ENCODE results near the gene CLDN6. TPM values are rescaled to one million over a fixed set of nuclear protein-coding genes. Genes with fewer than 3 reads are reported as not detected.
A peak's percentile ranks its signal among the peaks of the same experiment; 100 is the strongest.

The CLDN6 gene
- total RNA-seq, 1 donor from 2014 or later: not detected

- H3K4me1 Mint-ChIP-seq (ENCODE audit: low read depth): peaks cover 40% of the 10 kb centered on the region
- H3K4me3 Mint-ChIP-seq (ENCODE audit: low read depth): peak overlapping the region; percentile 65
- H3K27ac Mint-ChIP-seq: peak overlapping the region; percentile 58
- DNase-seq (ENCODE audit: low spot score): no peak
- intact Hi-C loops (cut with micrococcal nuclease): loop anchor here (5.0 kb wide), 1 partner anchor 120 kb away; no protein-coding TSS in a partner anchor
- peaks cover 11% of the 10 kb centered on the region for H3K36me3 Mint-ChIP-seq (ENCODE audit: low read depth)
- no peaks in the 10 kb centered on the region for H3K9me3 Mint-ChIP-seq
- peaks cover 20% of the 10 kb centered on the region for H3K27me3 Mint-ChIP-seq (ENCODE audit: low read depth)
Measured at GRCh38 chr16:3046641-3047386, 28.8 kb upstream of the CLDN6 start.

DNA sequence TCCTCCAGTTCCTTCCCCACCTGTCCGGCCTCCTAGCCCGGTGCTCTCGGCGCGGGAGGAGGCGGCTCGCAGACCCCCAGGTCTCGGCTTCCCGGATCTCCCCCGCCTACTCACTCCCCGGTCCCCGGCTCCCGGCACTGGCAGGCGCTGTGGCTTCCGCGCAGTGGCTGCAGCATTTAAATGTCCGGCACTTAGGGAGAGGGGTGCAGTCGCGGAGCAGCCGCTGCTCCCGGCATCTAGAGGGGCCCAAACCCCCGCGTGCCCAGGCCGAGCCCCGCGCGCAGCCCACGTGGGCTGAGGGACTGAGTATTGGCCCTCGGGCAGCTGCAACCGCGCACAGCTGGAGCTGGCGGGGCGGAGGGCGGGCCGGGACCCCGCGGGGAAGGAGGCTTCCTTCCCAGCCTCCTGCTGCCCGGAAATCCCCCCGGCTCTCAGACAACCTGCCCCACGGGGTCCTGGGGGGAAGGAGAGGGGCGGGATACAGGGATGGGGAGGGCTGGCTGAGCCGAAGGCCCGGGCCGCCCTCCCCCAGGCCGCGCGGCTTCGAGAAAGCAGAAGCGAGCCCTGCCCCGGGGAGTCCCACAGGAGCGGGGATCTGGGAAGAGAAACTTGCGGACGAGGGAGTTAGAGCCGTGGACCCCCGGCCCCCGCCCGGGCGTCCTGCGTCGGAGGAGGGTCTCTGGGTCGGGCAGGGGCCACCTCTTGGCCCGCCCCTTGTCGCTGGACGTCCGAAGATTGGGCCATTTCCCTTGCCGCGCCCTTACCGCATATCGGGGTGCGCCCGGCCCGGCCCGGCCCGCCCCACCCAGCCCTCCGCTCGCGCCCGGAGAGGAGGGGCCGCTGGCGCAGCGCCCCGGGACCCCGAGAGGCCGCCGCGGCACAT, 28.0 kb upstream of the CLDN6 start, which contains the start of gene MMP25:
Gene MMP25 (plus strand): TSS at position 804 of the 883 bp plus-strand sequence. CDS start 357 bp downstream, outside the sequence.
- Mint-ChIP-seq H3K36me3 (ENCODE audit: low read depth) (peaks cover 5% of the 10 kb centered on the region), H3K4me1 (ENCODE audit: low read depth) (peaks cover 33% of the 10 kb centered on the region), H3K27me3 (ENCODE audit: low read depth) (peaks cover 23% of the 10 kb centered on the region), H3K27ac (peak within 1 kb of the TSS; percentile 58), H3K9me3 (no peaks in the 10 kb centered on the region), H3K4me3 (ENCODE audit: low read depth) (peak within 1 kb of the TSS; percentile 81)
- intact Hi-C loops (cut with micrococcal nuclease): loop anchor here (2.0 to 5.0 kb wide), 2 partner anchors 15 to 121 kb away; no protein-coding TSS in a partner anchor
- DNase-seq (ENCODE audit: low spot score): no peak

DNA sequence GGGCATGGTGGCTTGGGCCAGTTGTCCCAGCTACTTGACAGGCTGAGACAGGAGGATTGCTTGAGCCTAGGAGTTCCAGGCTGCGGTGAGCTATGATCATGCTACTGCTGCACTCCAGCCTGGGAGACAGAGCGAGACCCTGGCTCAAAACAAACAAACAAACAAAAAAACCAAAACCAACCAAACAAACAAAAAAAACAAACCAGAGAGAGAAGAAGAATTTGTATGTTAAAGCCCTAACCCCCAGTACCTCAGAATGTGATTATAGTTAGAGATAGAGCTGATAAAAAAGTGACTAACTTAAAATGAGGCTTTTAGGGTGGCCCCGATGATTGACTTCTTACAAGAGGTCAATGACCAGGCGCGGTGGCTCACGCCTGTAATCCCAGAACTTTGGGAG, 26.7 kb upstream of the CLDN6 start:
- intact Hi-C loops (cut with micrococcal nuclease): loop anchor here (2.0 to 5.0 kb wide), 2 partner anchors 14 to 123 kb away; no protein-coding TSS in a partner anchor
- Mint-ChIP-seq H3K27me3 (ENCODE audit: low read depth) (peaks cover 31% of the 10 kb centered on the region), H3K36me3 (ENCODE audit: low read depth) (peaks cover 3% of the 10 kb centered on the region), H3K4me3 (ENCODE audit: low read depth) (peak overlapping the region; percentile 81), H3K9me3 (no peaks in the 10 kb centered on the region), H3K27ac (peak overlapping the region; percentile 44), H3K4me1 (ENCODE audit: low read depth) (peaks cover 23% of the 10 kb centered on the region)
- no peak for DNase-seq (ENCODE audit: low spot score)

DNA sequence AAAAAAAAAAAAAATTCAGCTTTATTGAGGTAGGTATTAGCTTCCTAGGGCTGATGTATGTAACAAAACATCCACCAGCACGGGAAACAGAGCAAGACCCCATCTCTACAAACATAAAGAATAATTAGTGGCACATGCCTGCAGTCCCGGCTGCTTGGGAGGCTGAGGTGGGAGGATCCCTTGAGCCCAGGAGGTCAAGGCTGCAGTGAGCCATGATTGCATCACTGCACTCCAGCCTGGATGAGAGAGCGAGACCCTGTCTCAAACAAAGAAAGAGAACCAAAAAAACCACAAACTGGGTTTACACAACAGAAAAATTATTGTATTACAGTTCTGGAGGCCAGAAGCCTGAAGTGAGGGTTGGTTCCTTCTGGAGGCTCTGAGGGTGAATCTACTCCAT, 24.4 kb upstream of the CLDN6 start:
- H3K36me3 Mint-ChIP-seq (ENCODE audit: low read depth): peaks cover 3% of the 10 kb centered on the region
- DNase-seq (ENCODE audit: low spot score): no peak
- H3K9me3 Mint-ChIP-seq: no peaks in the 10 kb centered on the region
- no peak overlapping the region for H3K27ac Mint-ChIP-seq
- H3K4me1 Mint-ChIP-seq (ENCODE audit: low read depth): peaks cover 7% of the 10 kb centered on the region
- H3K4me3 Mint-ChIP-seq (ENCODE audit: low read depth): no peak overlapping the region
- intact Hi-C loops (cut with micrococcal nuclease): no loop called here
- H3K27me3 Mint-ChIP-seq (ENCODE audit: low read depth): peaks cover 48% of the 10 kb centered on the region

- no peak overlapping the region for H3K4me3 Mint-ChIP-seq (ENCODE audit: low read depth)
- peaks cover under 1% of the 10 kb centered on the region for H3K4me1 Mint-ChIP-seq (ENCODE audit: low read depth)
- H3K9me3 Mint-ChIP-seq: no peaks in the 10 kb centered on the region
- no peak for DNase-seq (ENCODE audit: low spot score)
- no peak overlapping the region for H3K27ac Mint-ChIP-seq
- H3K36me3 Mint-ChIP-seq (ENCODE audit: low read depth): no peaks in the 10 kb centered on the region
- intact Hi-C loops (cut with micrococcal nuclease): no loop called here
- peaks cover 57% of the 10 kb centered on the region for H3K27me3 Mint-ChIP-seq (ENCODE audit: low read depth)
Measured at GRCh38 chr16:3038896-3039295, 20.9 kb upstream of the CLDN6 start.

DNA sequence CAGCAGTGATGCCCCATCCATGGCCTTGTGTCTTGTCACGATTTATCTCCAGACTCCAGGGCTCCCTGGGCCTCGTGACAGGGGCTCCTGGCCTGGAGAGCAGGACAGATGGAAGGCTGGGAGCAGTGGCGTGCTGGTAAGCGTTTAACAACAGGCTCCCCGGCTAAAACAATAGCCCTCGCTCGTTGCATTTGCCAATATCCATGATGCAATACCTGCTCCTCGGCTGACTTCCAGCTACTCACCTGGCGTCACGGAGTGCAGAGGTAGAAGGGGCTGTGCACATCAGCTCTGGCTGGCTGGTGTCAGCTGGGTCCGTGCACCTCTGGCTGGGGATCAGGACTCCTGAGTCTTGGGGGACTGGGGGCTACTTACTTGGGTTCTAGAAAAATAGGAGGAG, 20.3 kb upstream of the CLDN6 start:
- no peak for DNase-seq (ENCODE audit: low spot score)
- Mint-ChIP-seq H3K36me3 (ENCODE audit: low read depth) (no peaks in the 10 kb centered on the region), H3K27me3 (ENCODE audit: low read depth) (peaks cover 59% of the 10 kb centered on the region), H3K4me1 (ENCODE audit: low read depth) (peaks cover 2% of the 10 kb centered on the region), H3K4me3 (ENCODE audit: low read depth) (no peak overlapping the region), H3K9me3 (no peaks in the 10 kb centered on the region), H3K27ac (no peak overlapping the region)
- intact Hi-C loops (cut with micrococcal nuclease): no loop called here

DNA sequence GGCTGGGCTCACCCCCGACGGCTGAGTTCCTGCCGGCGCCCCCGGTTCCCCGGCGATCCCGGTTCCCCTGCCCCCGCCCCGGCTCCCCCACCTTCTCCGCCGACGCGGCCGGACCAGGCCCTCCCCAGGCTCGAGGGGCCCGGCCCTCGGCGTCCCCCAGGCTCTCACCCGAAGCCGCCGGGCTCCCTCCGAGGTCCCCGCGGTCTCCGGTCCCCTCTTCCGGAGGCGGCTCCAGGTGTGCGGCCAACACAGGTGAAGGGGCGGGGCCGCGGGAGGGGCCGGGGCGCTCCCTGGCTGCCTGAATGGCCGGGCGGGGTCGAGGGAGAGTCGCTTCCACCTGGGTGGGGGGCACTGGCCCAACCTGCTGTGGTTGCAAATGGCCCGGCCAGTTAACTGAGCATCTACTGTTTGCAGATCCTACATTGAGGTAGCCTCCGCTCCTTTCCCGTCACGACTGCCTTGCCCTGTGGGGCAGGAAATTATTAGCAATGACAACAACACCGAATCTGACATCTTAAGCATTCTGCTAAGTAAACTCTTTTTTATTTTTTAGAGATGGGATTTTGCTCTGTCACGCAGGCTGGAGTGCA, 18.8 kb upstream of the CLDN6 start, which contains the start of gene BICDL2:
Gene BICDL2 (minus strand): TSS at position 219 of the 590 bp plus-strand sequence. CDS start 1,448 bp downstream, outside the sequence.
- Mint-ChIP-seq H3K4me1 (ENCODE audit: low read depth) (peaks cover 5% of the 10 kb centered on the region), H3K4me3 (ENCODE audit: low read depth) (no peak within 1 kb of the TSS), H3K27ac (no peak within 1 kb of the TSS)

DNA sequence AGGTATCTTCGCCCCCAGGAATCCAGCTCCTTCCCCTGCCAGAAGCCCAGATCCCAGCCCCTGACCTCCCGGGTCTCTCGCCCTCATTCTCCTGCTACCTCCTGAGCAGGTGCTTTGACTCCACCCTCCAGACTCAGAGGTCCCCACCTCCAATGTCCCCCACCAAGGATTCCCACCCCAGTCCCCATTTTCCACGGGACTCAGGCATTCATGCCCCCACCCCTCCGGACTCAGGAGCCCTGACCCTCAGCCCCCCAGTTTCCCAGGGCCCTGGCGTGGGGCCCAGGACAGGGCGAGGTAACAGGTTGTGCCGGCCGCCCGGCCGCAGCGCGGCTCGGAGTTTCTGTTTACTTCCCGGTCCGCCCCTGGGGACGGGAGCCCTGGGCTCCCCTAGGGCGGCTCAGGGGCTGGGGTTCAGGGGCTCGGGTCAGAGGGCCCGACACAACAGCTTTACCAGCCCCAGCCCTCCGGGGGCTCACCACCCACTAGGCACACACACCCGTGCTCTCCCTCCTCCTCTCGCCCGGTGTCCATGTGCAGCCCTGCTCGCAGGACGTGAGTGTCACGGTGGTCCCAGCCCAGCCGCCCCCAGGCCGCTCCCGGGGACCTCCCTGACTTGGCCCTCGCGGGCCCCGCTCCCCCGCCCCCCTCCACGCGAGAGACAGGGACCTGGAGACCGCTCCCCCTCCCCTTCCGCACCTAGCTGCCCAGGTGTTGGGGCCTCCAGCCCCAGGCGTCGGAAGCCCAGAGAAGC, 18.2 kb upstream of the CLDN6 start:
- Mint-ChIP-seq H3K9me3 (no peaks in the 10 kb centered on the region), H3K27me3 (ENCODE audit: low read depth) (peaks cover 68% of the 10 kb centered on the region)

More for the DNA sequence above, 18.8 kb upstream of the CLDN6 start, which contains the start of gene BICDL2:
- no peaks in the 10 kb centered on the region for H3K36me3 Mint-ChIP-seq (ENCODE audit: low read depth)
- no peaks in the 10 kb centered on the region for H3K9me3 Mint-ChIP-seq
- H3K27me3 Mint-ChIP-seq (ENCODE audit: low read depth): peaks cover 68% of the 10 kb centered on the region
- no peak for DNase-seq (ENCODE audit: low spot score)
- intact Hi-C loops (cut with micrococcal nuclease): no loop called here

GRCh38 chr16:3035289-3035971, 17.4 kb upstream of the CLDN6 start:
- intact Hi-C loops (cut with micrococcal nuclease): no loop called here
- Mint-ChIP-seq H3K4me1 (ENCODE audit: low read depth) (peaks cover 5% of the 10 kb centered on the region), H3K36me3 (ENCODE audit: low read depth) (no peaks in the 10 kb centered on the region), H3K27me3 (ENCODE audit: low read depth) (peaks cover 65% of the 10 kb centered on the region), H3K4me3 (ENCODE audit: low read depth) (no peak overlapping the region), H3K9me3 (no peaks in the 10 kb centered on the region), H3K27ac (no peak overlapping the region)
- DNase-seq (ENCODE audit: low spot score): no peak

More for the DNA sequence above, 18.2 kb upstream of the CLDN6 start:
- no peak overlapping the region for H3K4me3 Mint-ChIP-seq (ENCODE audit: low read depth)
- no peak for DNase-seq (ENCODE audit: low spot score)
- intact Hi-C loops (cut with micrococcal nuclease): no loop called here
- no peak overlapping the region for H3K27ac Mint-ChIP-seq
- H3K4me1 Mint-ChIP-seq (ENCODE audit: low read depth): peaks cover 5% of the 10 kb centered on the region
- H3K36me3 Mint-ChIP-seq (ENCODE audit: low read depth): no peaks in the 10 kb centered on the region

DNA sequence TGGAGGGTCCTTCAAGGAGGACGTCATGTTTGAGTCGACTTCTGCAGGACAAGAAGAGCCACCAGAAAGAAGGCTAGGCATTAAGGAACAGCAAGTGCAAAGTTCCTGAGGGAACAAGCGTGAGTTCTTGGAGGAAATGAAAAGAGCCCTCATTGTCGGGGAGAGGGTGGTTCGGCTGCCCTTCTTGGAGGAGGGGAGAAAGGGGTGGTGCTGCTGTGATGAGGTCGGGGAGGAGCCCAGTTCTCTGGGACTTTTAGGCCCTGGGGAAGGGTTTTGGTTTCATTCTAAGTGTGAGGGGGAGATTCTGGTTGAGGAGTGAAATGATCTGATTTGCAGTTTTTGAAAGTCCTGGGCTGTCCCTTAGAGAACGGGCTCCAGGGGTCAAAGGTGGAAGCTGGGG, 14.6 kb upstream of the CLDN6 start:
- peaks cover 21% of the 10 kb centered on the region for H3K4me1 Mint-ChIP-seq (ENCODE audit: low read depth)
- H3K27me3 Mint-ChIP-seq (ENCODE audit: low read depth): peaks cover 48% of the 10 kb centered on the region
- intact Hi-C loops (cut with micrococcal nuclease): loop anchor here (5.0 kb wide), 1 partner anchor 135 kb away; no protein-coding TSS in a partner anchor
- peaks cover 2% of the 10 kb centered on the region for H3K36me3 Mint-ChIP-seq (ENCODE audit: low read depth)
- DNase-seq (ENCODE audit: low spot score): no peak
- no peaks in the 10 kb centered on the region for H3K9me3 Mint-ChIP-seq
- no peak overlapping the region for H3K4me3 Mint-ChIP-seq (ENCODE audit: low read depth)
- H3K27ac Mint-ChIP-seq: no peak overlapping the region
